Fibroblast of mammary gland (primary cell): Measurements from ENCODE around the gene CDKAL1.
"Not testable (repeated sequence)": the region's sequence is repeated elsewhere in the genome, so short reads cannot be mapped to it uniquely, and the experiment has no call there.

Experiments
- DNase-seq: peaks from one replicate; pipeline ENCODE4 v3.0.0-alpha.2; 2010; ENCODE audit warnings: low read depth
- H3K4me3 ChIP-seq: 2 replicates; pipeline ENCODE4 v1.5.1; 2011; ENCODE audit warnings: low read depth, mild to moderate bottlenecking, low read length, moderate library complexity; ENCODE audit not compliant: control insufficient read depth
- CTCF ChIP-seq: conservative IDR thresholded peaks from 2 replicates; pipeline ENCODE4 v1.5.1; 2011; ENCODE audit warnings: low read depth, low read length, inconsistent platforms; ENCODE audit not compliant: control insufficient read depth, insufficient read depth

The CDKAL1 gene

GRCh38 chr6:20589266-20589665, 55.0 kb downstream of the CDKAL1 start:
- TF ChIP-seq CTCF, result no peak
- DNase-seq, result peak; percentile 29
- no peak overlapping the region for H3K4me3 ChIP-seq

GRCh38 chr6:20590476-20590875, 56.2 kb downstream of the CDKAL1 start:
- not testable (repeated sequence) for DNase-seq, H3K4me3 ChIP-seq

- H3K4me3 ChIP-seq, DNase-seq: not testable (repeated sequence)
These were observed 60.1 kb downstream of the CDKAL1 start for GRCh38 chr6:20594299-20594853.

- H3K4me3 ChIP-seq, result no peak overlapping the region
- TF ChIP-seq CTCF, result no peak
- DNase-seq, result no peak
These were observed 65.2 kb downstream of the CDKAL1 start for GRCh38 chr6:20599302-20600051.

GRCh38 chr6:20600831-20601230, 66.6 kb downstream of the CDKAL1 start:
- no peak overlapping the region for H3K4me3 ChIP-seq
- no peak for TF ChIP-seq CTCF
- no peak for DNase-seq

GRCh38 chr6:20604159-20604558, 69.9 kb downstream of the CDKAL1 start:
- H3K4me3 ChIP-seq, result no peak overlapping the region
- no peak for DNase-seq
- no peak for TF ChIP-seq CTCF

- H3K4me3 ChIP-seq, result no peak overlapping the region
- no peak for DNase-seq
- TF ChIP-seq CTCF, result no peak
These were observed 70.8 kb downstream of the CDKAL1 start for GRCh38 chr6:20605061-20605460.

- no peak overlapping the region for H3K4me3 ChIP-seq
- DNase-seq, result peak; percentile 55
- no peak for TF ChIP-seq CTCF
These were observed 71.3 kb downstream of the CDKAL1 start for GRCh38 chr6:20605581-20605980.
